GM10248 (cell line): ENCODE data around the gene KCNH1.

ENCODE experiments used
- CTCF ChIA-PET: fragments of 300-600 bp; sonication (Branson Sonifier 250); formaldehyde crosslinking; extraction: SDS; loops from one replicate; lab custom pipeline; 2021; ENCODE audit warnings: antibody characterized with exemption; lab: Yijun Ruan, JAX
- POLR2A ChIA-PET: fragments of 350-650 bp; sonication (Branson Sonifier 250); formaldehyde crosslinking; extraction: SDS; loops from one replicate; lab custom pipeline; 2020; ENCODE audit warnings: antibody characterized with exemption; lab: Yijun Ruan, JAX
- DNase-seq: peaks from one replicate; pipeline ENCODE4 v3.0.0; 2012; ENCODE audit errors: extremely low spot score
- TF ChIP-seq, protein P1 (sequence below): IDR thresholded peaks from 2 replicates; pipeline ENCODE4 v1.5.1; 2012; ENCODE audit warnings: mild to moderate bottlenecking, low read depth; ENCODE audit errors: extremely low read depth, missing control alignments, control extremely low read depth

The KCNH1 gene

DNA sequence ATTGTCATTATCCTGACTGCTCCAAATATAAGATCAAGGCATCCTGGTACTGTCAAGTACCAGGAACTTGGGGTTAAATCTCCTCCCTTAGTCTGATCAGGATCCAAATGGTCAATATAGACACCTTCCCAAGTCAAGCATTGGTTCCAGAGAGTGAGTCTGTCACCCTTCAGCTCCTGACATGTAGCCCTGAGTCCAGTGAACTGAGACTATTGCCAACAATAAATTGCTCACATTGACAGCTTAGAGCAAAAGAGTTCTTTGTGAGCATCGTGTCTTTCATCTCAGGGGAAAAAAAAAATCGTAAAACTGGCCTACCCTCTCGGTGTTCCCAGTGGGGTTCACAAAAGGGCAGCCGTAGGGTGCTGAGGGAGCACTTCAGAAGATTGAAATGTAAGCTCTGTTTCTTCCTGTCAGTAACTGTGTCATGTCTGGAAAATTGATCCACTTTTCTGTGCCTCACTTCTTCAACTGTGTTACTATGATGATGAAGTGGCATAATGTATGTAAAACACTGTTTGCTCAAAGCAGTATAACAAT lies 228.5 kb downstream of the KCNH1 start:
- ChIA-PET POLR2A (no interaction called here), CTCF (interaction anchor here (1.1 kb wide), 1 partner anchor 19 kb away, joined by 3 read pairs; no protein-coding TSS in a partner anchor)
- TF ChIP-seq, protein P1, sequence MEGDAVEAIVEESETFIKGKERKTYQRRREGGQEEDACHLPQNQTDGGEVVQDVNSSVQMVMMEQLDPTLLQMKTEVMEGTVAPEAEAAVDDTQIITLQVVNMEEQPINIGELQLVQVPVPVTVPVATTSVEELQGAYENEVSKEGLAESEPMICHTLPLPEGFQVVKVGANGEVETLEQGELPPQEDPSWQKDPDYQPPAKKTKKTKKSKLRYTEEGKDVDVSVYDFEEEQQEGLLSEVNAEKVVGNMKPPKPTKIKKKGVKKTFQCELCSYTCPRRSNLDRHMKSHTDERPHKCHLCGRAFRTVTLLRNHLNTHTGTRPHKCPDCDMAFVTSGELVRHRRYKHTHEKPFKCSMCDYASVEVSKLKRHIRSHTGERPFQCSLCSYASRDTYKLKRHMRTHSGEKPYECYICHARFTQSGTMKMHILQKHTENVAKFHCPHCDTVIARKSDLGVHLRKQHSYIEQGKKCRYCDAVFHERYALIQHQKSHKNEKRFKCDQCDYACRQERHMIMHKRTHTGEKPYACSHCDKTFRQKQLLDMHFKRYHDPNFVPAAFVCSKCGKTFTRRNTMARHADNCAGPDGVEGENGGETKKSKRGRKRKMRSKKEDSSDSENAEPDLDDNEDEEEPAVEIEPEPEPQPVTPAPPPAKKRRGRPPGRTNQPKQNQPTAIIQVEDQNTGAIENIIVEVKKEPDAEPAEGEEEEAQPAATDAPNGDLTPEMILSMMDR = no peak
- no peak for DNase-seq

DNA sequence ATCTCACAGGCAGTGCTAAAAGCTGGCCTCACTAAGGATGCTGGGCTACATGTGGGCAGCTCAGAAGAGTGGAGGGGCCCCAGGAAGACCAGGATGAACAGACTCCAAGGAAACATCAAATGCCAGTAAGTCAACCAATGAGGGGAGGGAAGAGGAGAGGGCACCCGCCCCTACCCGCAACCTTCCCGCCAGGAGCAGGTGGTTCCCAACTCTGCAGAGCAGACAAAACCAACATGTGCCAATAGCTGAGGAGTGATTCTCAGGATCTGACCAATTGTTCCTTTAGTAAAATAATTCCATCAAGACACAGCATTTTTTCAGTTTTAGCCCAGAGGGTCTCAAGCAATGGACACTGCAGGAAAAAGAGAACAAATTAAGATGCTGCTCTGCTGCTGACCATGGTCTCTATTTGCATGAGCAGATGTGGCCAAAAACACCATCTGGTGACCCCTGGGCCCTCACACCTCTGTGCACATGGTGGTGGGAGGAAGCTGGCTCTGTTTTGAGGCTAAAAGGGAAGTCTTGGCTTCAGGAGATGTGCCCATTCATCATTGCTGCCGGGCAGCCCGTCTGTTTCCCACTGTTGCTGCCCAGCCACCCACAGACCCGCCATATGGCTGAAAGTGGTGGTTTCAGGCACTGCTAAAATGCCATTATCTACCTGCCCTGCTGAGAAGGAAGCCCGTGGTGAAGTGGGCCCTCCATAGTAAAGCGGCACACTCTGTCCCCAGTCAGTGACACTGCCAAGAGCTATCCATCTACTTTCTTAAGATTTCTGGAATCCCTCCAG lies 231.8 kb downstream of the KCNH1 start:
- TF ChIP-seq, protein P1 = no peak
- ChIA-PET CTCF (no interaction called here), POLR2A (no interaction called here)
- no peak for DNase-seq

DNA sequence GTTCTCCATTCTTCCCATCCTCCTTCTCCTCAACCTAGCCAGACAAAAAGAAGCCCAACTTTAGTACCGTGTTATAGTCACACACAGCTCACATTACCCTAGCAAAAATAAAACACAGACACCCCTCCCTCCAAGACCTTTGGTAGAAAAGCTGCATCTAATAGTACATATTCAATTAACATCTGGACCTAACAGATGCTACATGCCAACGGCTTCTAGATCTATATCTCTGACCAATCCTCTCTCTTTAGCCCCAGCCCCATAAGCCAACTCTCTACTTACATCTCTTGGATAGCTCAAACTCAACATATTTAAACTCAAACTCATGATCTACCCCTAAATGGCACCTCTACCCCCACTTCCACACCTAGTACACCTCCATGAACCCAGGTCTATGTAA lies 233.1 kb downstream of the KCNH1 start:
- TF ChIP-seq, protein P1 = no peak
- no peak for DNase-seq
- ChIA-PET CTCF (no interaction called here), POLR2A (no interaction called here)

DNA sequence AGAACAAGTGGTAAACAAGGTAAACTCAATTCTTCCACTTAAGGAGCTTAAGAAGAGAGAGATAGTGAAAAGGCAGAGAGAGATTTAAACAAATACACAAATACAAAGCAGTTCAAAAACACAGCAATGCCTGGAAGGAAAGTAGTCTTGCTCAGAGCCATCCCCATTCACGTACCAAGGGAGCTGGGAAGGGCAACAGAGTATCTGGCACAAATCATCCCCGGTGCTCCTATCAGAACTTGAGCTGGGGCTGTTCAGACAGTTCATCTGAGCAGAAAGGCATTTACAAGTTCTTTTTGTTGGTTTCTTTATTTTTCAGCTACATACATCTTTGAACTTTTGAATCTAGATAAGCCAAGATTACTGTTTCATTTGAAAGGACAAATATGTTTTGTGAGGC lies 233.9 kb downstream of the KCNH1 start:
- CTCF ChIA-PET = no interaction called here
- DNase-seq = no peak
- TF ChIP-seq, protein P1 = no peak
- POLR2A ChIA-PET = no interaction called here

DNA sequence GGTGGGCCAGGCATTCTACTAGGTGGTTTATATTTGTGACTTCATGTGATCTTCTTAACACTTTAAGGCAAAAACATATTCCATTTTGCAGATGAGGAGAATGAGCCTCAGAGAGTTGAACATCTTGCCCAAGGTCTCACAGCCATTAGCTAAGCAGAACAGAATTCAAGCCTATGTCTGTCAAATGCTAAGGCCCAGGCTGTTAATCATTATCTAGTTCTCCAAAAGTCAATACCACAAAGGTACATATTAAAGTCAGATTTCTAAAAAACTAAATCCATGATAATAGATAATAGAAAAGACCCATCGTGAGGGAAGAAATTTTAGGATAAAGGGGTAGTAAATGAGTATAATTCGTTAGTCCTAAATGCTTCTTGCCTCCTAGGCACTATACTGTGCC lies 234.3 kb downstream of the KCNH1 start:
- ChIA-PET CTCF (no interaction called here), POLR2A (no interaction called here)
- no peak for DNase-seq
- TF ChIP-seq, protein P1 = no peak

DNA sequence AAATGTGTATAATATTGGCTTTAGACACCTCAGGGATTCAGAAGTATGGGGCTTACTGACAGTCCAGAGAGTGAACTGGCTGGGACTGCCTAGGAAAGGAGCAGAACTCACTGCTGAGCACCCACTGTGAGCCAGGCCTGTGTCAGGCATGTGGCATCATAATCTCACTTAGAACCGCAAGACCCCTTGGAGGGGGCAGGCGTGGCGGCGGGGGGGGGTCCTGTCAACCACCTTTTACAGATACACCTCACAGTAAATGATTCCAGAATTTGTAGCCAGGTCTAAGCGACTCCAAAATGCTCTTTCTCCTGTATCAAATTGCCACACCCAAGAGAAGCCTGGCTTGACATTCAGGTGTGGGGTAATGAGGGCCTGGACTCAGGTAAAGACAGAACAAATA lies 235.5 kb downstream of the KCNH1 start:
- DNase-seq = no peak
- CTCF ChIA-PET = no interaction called here

More for the DNA sequence above, 235.5 kb downstream of the KCNH1 start:
- POLR2A ChIA-PET = no interaction called here
- TF ChIP-seq, protein P1 = no peak
